HG02840 (cell line): ENCODE measurements around the gene NLRP14.

Experiments
- ATAC-seq: cut with Tn5 transposase; IDR thresholded peaks from one replicate; pipeline ENCODE4 v1.9.1; 2021; ENCODE audit warnings: mild to moderate bottlenecking, moderate library complexity, moderate number of reproducible peaks; ENCODE audit not compliant: unreplicated experiment, low FRiP score

Gene NLRP14, protein sequence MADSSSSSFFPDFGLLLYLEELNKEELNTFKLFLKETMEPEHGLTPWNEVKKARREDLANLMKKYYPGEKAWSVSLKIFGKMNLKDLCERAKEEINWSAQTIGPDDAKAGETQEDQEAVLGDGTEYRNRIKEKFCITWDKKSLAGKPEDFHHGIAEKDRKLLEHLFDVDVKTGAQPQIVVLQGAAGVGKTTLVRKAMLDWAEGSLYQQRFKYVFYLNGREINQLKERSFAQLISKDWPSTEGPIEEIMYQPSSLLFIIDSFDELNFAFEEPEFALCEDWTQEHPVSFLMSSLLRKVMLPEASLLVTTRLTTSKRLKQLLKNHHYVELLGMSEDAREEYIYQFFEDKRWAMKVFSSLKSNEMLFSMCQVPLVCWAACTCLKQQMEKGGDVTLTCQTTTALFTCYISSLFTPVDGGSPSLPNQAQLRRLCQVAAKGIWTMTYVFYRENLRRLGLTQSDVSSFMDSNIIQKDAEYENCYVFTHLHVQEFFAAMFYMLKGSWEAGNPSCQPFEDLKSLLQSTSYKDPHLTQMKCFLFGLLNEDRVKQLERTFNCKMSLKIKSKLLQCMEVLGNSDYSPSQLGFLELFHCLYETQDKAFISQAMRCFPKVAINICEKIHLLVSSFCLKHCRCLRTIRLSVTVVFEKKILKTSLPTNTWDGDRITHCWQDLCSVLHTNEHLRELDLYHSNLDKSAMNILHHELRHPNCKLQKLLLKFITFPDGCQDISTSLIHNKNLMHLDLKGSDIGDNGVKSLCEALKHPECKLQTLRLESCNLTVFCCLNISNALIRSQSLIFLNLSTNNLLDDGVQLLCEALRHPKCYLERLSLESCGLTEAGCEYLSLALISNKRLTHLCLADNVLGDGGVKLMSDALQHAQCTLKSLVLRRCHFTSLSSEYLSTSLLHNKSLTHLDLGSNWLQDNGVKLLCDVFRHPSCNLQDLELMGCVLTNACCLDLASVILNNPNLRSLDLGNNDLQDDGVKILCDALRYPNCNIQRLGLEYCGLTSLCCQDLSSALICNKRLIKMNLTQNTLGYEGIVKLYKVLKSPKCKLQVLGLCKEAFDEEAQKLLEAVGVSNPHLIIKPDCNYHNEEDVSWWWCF

DNA sequence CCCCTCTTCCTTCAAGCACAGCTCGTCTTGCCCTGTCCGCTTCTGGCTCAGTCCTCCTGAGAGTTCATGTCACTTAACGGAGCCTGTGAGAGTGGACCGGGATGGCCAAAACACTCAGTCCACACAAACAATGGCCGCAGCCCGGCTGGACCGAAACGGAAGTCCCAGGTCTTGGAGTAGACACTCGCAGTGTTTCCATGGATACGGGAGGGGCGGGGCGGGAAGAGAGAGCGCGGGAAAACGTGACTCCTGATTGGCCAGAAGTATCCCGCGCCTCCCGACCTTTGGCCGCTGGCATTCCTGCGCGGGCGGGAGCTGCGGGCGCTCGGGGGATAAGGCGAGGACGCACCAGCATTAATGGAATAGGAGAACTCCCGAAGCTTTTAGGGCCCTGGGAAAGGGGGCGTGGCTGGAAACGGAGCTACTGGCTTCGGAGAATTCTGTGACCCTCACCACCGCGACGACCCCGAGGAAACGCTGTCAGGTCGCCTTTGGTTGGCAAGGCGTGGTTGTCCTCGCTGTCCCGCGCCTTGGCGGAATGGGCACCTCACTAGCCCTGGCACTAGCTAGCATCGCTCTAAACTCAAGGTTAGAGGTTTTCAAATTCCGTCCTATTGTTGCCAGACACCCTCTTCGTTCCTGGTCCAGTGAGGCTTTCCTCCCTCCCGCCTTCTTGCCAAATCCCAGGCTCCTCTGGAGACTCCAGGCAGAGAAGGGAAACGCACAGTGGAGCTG, at the start of gene NLRP14, which contains the start of gene ZNF214:
TSS of gene NLRP14 (plus strand) at position 297 of the 735 bp plus-strand sequence. CDS start 18,108 bp downstream, outside the sequence.
TSS of gene ZNF214 (minus strand) at position 164 of the 735 bp plus-strand sequence. CDS start 17,511 bp downstream, outside the sequence.
- no peak for ATAC-seq

DNA sequence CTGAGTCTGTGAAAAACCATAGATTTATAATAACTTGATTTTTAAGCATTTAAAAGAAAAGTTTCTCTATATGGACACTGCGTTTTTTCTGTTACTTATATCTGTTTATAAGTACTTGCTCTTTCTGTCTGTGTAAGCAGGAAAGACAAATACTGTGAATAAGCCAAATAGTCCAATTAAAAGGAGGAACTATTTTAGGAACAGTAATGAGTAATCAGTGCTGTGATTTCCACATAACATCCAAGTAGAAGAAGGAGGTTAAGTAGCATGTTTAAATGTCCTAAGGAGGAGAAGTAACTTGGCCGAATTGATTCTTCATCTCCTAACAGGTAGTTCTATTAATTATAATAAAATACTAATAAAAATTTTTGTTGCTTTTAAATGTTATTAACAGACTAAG, 40.9 kb upstream of the NLRP14 start:
- ATAC-seq, result no peak

DNA sequence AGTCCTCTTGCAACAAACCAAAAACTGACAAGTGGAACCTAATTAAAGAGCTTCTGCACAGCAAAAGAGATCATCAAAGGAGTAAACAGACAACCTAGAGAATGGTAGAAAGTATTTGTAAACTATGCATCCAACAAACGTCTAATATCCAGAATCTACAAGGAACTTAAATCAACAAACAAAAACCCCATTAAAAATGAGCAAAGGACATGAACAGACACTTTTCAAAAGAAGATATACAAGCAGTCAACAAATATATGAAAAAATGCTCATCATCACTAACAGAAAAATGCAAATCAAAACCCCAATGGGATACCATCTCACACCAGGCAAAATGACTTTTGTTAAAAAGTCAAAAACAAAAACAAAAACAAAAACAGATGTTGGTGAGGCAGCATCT, 33.8 kb upstream of the NLRP14 start:
- ATAC-seq, result no peak

DNA sequence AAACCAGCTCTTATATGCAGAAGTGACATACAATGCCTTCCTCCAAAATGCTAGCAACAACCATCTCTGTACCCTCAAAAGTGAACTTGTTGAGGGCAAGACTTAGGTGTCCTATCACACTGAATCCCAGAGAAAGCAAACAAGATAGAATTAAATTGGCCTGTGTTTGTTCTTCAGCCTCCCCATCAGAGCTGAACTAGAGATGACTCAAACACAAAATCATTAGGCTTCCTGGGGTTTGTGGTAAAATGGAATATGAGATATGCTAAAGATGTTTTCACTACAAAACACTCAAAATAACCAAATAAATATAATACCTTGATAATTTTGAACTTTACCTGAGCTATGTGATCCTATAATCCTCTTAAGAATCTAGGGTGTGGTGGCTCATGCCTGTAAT, 31.8 kb upstream of the NLRP14 start:
- ATAC-seq, result no peak

DNA sequence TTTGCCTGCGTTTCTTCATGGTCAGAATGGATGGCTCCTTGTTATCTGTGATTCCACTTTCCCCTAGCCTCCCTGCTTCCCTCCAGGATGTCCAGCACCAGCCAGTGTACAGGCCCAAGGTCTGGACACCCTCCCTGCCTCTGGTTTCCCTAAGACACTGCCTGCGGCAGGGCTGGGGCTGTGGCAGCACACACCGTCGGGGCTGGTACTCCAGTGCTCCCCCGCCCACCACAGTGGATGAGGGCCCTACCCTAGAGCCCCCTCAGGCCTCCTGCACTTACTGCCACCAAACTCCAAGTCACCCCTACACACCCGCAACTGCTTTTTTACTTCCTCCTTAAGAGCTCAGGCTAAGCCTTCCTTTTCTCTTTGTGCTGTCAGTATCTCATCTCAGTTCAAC, 29.1 kb upstream of the NLRP14 start:
- ATAC-seq, result no peak

DNA sequence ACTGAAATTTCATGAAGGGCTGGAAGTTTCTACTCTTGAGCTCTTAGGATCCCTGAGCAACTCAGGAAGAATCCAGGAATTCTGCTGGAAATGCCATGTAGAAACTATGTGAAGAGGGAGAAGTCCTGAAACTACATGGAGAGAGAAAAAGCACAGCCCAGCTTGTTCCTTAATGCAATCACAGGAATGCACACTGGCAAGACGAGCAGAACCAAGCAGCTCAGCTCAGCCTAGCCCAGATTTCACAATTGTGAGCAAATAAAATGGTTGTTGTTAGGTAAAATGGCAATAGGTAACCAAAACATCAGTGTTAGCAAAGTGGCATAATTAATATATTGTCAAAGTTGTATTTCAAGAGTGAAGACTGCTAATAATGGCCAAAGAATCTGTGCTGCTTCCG, 28.3 kb upstream of the NLRP14 start:
- ATAC-seq, result no peak

DNA sequence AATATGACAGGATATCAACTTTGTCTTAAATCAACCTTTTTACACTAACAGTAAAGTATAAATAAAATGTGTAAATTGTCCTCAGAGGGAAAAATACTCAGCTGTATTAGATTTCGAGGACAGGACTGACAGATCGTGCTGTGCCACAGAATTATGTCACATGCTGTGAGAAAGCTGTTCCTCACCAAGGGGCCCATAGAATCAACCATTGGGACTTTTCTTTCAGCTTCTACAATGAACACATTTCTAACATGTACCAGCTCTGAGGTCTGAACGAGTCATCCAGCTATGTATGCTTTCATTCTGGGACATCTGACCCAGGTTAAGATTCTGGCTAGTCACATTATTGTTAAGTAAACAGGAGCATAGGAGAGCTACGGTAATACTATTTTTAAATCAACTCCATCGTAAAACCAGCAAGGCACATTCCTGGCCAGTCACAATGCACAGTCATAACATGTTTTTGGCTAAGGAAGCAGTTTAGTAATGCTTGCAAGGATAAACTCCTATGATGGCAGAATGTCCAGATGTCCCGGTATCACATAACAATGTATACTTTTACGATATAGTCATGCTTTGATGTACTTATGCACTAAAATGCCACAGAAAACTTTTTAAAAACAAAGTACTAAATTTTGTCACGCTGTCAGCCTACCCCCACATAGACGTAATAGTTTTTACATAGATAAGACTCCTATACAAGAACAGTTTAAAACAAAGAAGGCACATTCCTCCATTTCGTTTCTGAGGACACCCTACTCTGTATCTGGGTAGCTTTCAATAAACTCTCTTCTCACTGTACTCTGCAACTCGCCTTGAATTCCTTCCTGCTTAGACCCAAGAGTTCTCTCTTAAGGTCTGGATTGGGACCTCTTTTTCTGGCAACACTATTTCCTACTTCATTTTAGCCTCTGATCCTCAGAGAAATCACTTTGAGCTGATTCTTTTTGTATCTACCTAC, 27.5 kb upstream of the NLRP14 start:
- ATAC-seq, result no peak

DNA sequence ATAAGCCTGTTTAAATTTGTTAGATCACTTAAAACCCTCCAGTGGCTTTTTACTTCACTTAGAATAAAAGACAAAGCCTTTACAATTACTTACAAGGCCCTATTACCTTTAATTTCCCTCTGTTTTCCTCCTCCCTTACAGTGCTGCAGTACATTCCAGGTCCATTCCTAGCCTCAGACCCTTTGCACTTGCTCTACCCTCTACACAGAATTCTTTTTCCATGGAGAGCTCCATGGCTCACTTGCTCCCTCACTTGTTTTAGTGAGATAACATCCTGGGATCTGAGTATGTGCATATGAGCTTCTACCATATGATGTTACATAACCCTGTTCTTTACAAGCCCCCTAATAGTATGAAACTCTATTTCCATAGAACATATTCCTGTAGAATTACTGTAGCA, 24.6 kb upstream of the NLRP14 start:
- ATAC-seq, result no peak

DNA sequence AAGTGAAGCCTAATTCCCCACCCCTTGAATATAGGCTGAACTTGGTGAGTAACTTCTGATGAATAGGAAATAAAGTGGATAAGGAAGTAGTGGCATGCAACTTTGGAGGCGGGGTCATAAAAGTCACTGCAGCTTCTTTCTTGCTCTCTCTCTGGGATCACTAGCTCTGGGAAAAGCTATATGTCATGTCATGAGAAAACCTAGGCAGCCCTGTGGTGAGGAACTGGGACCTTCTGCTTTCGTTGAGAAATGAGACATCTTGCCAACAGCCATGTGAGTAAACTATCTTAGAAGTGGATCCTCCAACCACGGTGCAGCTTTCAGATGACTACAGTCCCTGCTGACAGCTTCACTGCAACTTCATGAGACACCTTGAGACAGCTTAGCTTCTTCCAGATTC, 15.8 kb upstream of the NLRP14 start:
- ATAC-seq, result no peak

DNA sequence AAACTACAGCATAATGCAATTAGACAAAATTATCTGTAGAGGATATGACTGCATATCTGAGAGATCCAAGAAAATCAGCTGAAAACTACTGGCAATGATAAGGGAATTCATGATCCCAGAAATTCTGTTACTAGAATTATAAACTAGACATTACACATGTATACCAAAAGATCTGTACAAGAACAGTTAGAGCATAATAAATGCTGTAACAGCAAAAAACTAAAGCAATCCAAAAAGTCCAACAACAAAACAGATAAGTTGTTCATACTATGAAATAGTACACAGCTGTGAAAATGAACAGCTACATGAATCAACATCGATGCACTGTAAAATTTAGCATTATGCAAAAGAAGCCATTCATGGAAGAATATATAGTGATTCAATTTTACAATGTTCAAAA, 6.2 kb upstream of the NLRP14 start:
- ATAC-seq, result no peak

DNA sequence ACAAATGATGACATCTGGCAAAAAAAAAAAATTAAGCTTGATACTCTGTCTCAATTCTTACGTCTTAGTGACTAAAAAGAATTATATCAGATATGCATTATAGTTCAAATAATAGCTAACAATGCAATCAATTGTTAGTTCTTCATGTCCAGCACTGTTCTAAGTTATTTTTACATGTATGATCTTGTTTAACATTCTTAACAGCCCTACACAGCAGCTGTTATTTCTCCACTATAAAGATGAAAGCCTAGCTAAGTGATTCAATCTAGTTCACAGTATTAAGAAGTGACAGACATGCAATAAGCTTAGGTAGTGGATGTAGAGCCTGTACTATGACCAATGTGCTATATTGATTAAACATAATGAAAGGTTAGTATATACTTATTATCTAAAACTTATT, 4.3 kb upstream of the NLRP14 start:
- no peak for ATAC-seq

DNA sequence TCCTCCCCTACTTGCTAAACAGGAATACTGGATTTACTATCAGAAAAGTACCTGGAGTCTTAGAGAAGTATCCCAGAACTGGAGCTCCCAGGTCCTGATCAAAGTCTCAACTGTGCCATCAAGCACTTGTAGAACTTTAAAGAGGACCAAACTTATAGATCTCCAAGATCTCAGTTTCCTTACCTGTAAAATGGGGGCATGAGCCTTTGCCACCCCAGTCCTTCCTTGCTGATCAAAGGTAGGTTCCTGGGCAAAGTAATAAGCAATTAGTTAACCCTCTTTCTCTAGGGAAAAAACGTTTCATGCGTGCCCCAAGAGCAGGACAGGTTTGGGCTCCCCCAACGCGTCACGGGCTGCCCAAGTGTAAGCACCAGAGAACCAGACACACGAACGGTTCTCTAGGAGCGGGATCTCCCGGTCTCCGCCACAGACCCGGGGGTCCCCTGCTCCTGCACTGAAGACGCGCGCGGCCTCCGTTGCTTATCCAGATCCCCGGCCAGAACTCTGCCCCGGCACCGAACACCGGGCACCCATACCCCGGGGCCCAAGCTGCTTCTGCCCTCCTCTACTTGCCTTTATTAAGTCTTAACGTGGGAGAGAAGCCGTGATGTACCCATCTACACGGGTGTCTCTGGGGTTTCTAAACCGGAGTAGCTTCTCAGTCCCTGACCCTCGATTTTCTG, 638 bp upstream of the NLRP14 start:
- ATAC-seq, result no peak

DNA sequence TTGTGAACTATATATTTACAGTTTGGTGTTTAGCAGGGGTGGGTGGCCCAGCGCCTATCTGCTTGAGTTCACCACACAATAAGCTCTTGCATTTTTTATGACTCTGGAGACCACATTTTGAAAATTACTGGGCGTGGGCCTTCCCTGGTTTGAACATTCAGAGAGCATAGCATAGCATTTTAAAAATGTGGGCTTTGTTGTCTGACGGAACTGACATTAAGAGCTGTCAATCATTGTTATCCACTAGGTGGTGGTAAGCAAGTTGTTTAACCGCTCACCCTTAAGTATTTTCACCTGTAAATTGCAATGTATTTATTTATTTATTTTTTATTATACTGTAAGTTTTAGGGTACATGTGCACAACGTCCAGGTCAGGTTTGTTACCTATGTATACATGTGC, 1.0 kb downstream of the NLRP14 start:
- no peak for ATAC-seq

DNA sequence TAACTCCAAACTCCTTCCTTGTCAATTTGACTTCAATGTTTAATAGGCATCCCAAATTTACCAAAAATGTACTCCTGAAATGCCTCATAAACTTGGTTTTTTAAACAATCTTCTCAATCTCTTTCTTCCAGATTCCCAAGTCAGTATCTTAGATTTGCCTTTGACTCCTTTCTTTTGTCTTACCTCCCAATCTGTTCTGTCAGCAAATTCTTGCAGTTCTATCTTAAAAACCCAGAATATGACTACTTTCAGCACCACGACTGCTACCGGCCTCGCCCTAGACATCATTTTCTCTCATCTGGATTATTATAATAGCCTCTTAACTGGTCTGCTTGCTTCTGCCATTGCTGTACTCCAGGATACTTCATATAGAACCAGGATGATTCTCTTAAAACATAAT, 7.9 kb downstream of the NLRP14 start:
- ATAC-seq, result no peak

DNA sequence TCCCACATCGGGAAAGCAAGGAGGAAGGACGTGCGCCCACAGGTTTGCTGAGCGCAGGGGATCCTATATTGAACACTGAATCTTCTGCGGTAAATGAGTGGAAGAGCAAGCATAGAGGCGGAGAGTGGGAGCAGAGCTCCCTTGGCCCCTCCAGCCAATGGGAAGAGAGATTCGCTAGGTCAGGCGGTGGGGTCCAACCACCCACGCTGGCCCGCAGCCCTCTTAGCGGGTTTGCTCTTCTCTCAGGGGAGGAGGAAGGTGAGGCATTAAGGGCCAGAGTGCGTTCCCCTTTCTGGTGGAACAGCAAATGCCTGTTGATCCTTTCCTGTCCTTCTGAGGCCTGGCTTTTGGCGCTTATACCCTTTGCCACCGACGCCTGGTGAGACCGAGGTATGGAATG, 10.6 kb downstream of the NLRP14 start:
- no peak for ATAC-seq

DNA sequence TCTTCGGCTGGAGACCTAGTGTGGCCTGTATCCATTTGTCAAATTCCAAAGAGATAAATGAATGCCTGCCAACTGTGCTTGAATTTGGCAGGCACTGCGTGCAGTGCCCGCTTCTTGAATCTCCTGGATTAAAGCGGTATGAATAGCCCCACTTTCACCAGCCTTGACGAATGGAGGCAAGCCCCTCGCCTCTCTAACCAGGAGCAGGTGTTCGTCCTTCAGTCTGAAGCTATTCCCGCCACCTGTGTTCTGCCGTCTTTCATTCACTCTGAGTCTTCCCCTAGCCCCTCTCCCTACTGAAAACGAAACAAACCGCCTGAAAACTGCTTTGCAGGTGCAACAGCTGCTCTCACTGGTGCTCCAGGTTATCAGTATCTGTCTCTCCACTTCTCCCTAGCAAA, 11.2 kb downstream of the NLRP14 start:
- no peak for ATAC-seq

DNA sequence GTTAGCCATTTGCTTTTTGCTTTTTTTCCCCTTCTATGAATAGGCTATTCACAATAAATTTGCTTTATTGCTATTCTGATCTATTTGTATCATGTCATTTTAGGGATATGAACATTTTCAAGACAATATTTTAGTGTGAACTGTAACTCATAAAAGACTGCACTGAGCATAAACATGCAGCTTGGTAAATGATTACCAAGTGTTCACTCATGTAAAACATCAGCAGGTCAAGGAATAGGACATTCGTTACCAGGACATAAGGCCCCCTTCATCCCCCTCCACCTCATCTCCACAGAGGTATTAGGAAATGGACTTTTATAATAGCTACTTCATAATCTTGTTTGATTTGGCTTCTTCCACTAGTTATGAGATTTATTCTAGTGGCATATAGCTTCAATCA, 12.4 kb downstream of the NLRP14 start:
- ATAC-seq, result no peak

DNA sequence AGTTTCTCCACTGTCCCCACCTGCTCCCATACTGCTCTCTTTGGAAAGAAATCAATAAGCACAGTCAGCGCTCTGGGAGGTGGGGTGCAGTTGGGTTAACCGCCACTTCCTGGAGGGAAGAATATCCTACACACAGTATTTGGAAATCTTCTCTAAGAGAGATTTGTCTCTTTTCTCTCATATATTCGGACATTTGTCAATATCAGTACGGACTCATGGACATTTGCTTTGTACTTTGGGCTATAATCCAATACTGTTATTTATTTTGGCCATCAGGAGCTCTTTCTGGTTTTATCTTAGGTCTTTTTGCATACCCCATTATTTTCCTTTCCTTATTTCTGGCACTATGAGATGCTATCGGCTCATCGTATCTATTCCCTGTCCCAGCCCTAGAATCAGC, 13.7 kb downstream of the NLRP14 start:
- ATAC-seq, result no peak
